ENCODE measurements around the gene MARCHF6.

GRCh38 chr5:10400831-10401230 is 47.3 kb downstream of the MARCHF6 start:
- no peak for TF ChIP-seq POLR2A (IDR thresholded peaks at IDR 0.05; ENCODE audit: low read depth, low read length)
- no peak for TF ChIP-seq POLR2AphosphoS5 (IDR thresholded peaks at IDR 0.05; ENCODE audit: low read depth, low read length)
- TF ChIP-seq TAF1 (IDR thresholded peaks at IDR 0.05; ENCODE audit: low read depth, low read length), result no peak
- TF ChIP-seq SPI1 (IDR thresholded peaks at IDR 0.05; ENCODE audit: low read depth, low read length), result no peak

Data from GM12891 (cell line).